Small intestine (tissue), 7 donors: Measurements from ENCODE around the gene KLHL26. TPM values are rescaled to one million over a fixed set of nuclear protein-coding genes. Genes with fewer than 3 reads are reported as not detected.

Source experiments
- DNase-seq, 2 donors: peaks; one replicate each; pipeline versions ENCODE4 v3.0.0 to v3.0.0-alpha.2; 2013
- FAIRE-seq: peaks from 2 replicates; lab custom pipeline; 2012; peaks lifted over from hg19 to GRCh38; lab: Jason Lieb, UNC
- H3K27ac ChIP-seq, 3 donors: one replicate each; pipeline ENCODE4 v1.5.1; 2013; ENCODE audit warnings: low read length in 2 of 3, mild to moderate bottlenecking in 2 of 3, control low read depth in 1 of 3, inconsistent platforms in 1 of 3, low read depth in 1 of 3, moderate library complexity in 1 of 3
- H3K27me3 ChIP-seq, 3 donors: one replicate each; pipeline ENCODE4 v1.6.1; 2013; ENCODE audit warnings: low read length in 3 of 3, inconsistent platforms in 1 of 3; ENCODE audit not compliant: control insufficient read depth in 3 of 3, insufficient read depth in 3 of 3
- H3K36me3 ChIP-seq, 3 donors: one replicate each; pipeline ENCODE4 v1.6.1; 2013; ENCODE audit warnings: low read length in 3 of 3, inconsistent platforms in 1 of 3, low read depth in 1 of 3, mild to moderate bottlenecking in 1 of 3, moderate library complexity in 1 of 3; ENCODE audit not compliant: control insufficient read depth in 3 of 3, insufficient read depth in 2 of 3
- H3K4me1 ChIP-seq, 3 donors: one replicate each; pipeline ENCODE4 v1.6.1; 2013; ENCODE audit warnings: low read length in 2 of 3, inconsistent platforms in 1 of 3, low read depth in 1 of 3, mild to moderate bottlenecking in 1 of 3, moderate library complexity in 1 of 3; ENCODE audit not compliant: control insufficient read depth in 3 of 3, insufficient read depth in 2 of 3
- H3K4me3 ChIP-seq, 3 donors: one replicate each; pipeline ENCODE4 v1.5.1; 2013; ENCODE audit warnings: low read length in 3 of 3, control low read depth in 1 of 3, inconsistent platforms in 1 of 3, low read depth in 1 of 3, mild to moderate bottlenecking in 1 of 3, moderate library complexity in 1 of 3
- H3K9me3 ChIP-seq, 2 donors: one replicate each; pipeline ENCODE4 v1.6.1; 2013; ENCODE audit warnings: low read depth in 1 of 2, low read length in 1 of 2; ENCODE audit not compliant: control insufficient read depth in 2 of 2, insufficient read depth in 1 of 2
- WGBS, 3 donors: extraction: QIAGEN DNeasy Blood & Tissue Kit; methylation state at CpG; one replicate each; pipeline ENCODE4 v1.1.7; 2013; 5-methylcytosine and 5-hydroxymethylcytosine counted together
- polyA plus RNA-seq, 4 donors: library from polyadenylated mRNA; stranded (reverse) in 3 of 4; unstranded in 1 of 4; fragments of 200-250 nt in 3 of 4; fragments of 120-200 nt in 1 of 4; gene quantifications; one replicate each; pipeline versions ENCODE4 v1.2.1 to v1.2.3, GENCODE V29; 2013
- donor health status: healthy with polysubstance abuse.
- donor health status: control.
- donor health status: control.
- donor health status: Bipolar disorder and iron deficiency.
- donor health status: healthy.

KLHL26 gene
- polyA plus RNA-seq, 4 donors: 1.6 to 5.2 (median 3.5) TPM

- Histone ChIP-seq H3K27ac (no peak overlapping the region), H3K4me1 (no peaks in the 10 kb centered on the region), H3K27me3 (no peaks in the 10 kb centered on the region), H3K4me3 (no peak overlapping the region), H3K9me3 (peaks cover 0 to 1% of the 10 kb centered on the region in 2 donors), H3K36me3 (peaks cover 0 to 71% (median 5%) of the 10 kb centered on the region in 3 donors)
- 97 to 98% (median 97%) methylated on average over 55 of the region's 55 CpGs for WGBS, 3 donors
- no peak for FAIRE-seq
- DNase-seq: no peak
Measured at GRCh38 chr19:18667531-18668251, 30.9 kb downstream of the KLHL26 start.

DNA sequence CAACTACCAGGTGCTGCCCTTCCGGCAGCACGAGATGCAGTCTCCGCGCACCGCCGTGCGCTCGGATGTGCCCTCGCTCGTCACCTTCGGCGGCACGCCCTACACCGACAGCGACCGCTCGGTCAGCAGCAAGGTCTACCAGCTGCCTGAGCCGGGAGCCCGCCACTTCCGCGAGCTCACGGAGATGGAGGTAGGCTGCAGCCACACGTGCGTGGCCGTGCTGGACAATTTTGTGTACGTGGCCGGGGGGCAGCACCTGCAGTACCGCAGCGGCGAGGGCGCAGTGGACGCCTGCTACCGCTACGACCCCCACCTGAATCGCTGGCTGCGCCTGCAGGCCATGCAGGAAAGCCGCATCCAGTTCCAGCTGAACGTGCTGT lies 31.4 kb downstream of the KLHL26 start:
- no peak for DNase-seq
- no peak overlapping the region for H3K27ac ChIP-seq
- WGBS, 3 donors: 97 to 98% (median 98%) methylated on average over 38 of the region's 38 CpGs
- no peaks in the 10 kb centered on the region for H3K4me1 ChIP-seq
- no peak overlapping the region for H3K4me3 ChIP-seq
- FAIRE-seq: no peak
- H3K36me3 ChIP-seq: peaks cover 0 to 71% (median 5%) of the 10 kb centered on the region in 3 donors
- H3K27me3 ChIP-seq: no peaks in the 10 kb centered on the region
- H3K9me3 ChIP-seq: peaks cover 0 to 3% of the 10 kb centered on the region in 2 donors

DNA sequence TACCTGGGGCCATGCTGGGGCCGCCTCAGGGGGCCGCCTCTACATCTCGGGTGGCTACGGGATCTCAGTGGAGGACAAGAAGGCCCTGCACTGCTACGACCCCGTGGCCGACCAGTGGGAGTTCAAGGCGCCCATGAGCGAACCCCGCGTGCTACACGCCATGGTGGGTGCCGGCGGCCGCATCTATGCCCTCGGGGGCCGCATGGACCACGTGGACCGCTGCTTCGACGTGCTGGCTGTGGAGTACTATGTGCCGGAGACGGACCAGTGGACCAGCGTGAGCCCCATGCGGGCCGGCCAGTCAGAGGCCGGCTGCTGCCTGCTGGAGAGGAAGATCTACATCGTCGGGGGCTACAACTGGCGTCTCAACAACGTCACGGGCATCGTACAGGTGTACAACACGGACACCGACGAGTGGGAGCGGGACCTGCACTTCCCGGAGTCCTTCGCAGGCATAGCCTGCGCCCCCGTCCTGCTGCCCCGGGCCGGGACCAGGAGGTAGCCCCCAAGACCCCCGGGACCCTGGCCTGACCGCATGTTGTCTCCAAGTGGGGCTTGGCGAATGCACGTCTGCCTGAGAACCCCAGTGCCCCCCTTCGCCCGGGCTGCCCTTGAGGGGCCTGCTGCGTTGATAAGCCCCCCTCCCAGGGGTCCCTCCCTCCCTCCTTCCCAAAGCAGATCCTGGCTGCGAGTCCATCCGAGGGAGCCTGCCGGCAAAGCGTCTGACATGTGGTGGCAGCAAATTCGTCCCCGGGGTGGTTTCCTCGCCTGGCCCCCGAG lies 32.1 kb downstream of the KLHL26 start:
- H3K27ac ChIP-seq: no peak overlapping the region
- H3K36me3 ChIP-seq: peaks cover 0 to 71% (median 5%) of the 10 kb centered on the region in 3 donors
- peaks cover 0 to 3% of the 10 kb centered on the region in 2 donors for H3K9me3 ChIP-seq
- no peak for FAIRE-seq
- H3K4me3 ChIP-seq: no peak overlapping the region
- no peak for DNase-seq
- no peaks in the 10 kb centered on the region for H3K27me3 ChIP-seq
- H3K4me1 ChIP-seq: no peaks in the 10 kb centered on the region
- WGBS, 3 donors: 94 to 97% (median 97%) methylated on average over 55 to 58 of the region's 58 CpGs

DNA sequence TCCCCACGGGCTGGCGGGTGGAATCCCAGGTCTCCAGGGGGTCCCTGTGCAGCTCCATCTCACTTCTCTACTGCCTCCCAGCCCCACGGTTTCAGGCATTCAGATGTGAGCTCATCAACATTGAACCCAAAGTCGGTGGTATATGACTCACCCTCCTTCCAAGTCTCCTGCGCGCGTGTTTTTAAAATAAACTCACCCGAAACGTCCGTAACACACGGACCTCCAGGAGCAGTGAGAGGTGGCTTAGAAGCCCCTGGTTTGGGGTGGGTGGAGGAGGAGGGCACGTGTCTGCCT lies 32.6 kb downstream of the KLHL26 start:
- DNase-seq: no peak
- 89 to 91% (median 90%) methylated on average over 12 of the region's 12 CpGs for WGBS, 3 donors
- Histone ChIP-seq H3K4me1 (no peaks in the 10 kb centered on the region), H3K9me3 (peaks cover 0 to 3% of the 10 kb centered on the region in 2 donors), H3K36me3 (peaks cover 0 to 66% (median 5%) of the 10 kb centered on the region in 3 donors), H3K27ac (no peak overlapping the region), H3K4me3 (no peak overlapping the region), H3K27me3 (no peaks in the 10 kb centered on the region)
- no peak for FAIRE-seq

GRCh38 chr19:18669883-18670282 lies 33.1 kb downstream of the KLHL26 start:
- DNase-seq (no peak), FAIRE-seq (no peak)
- Histone ChIP-seq H3K4me3 (no peak overlapping the region), H3K36me3 (peaks cover 0 to 64% (median 5%) of the 10 kb centered on the region in 3 donors), H3K4me1 (no peaks in the 10 kb centered on the region), H3K9me3 (peaks cover 0 to 3% of the 10 kb centered on the region in 2 donors), H3K27me3 (no peaks in the 10 kb centered on the region), H3K27ac (no peak overlapping the region)
- 83 to 92% (median 84%) methylated on average over 11 of the region's 11 CpGs for WGBS, 3 donors

- peaks cover 0 to 61% (median 5%) of the 10 kb centered on the region in 3 donors for H3K36me3 ChIP-seq
- H3K27ac ChIP-seq: no peak overlapping the region
- WGBS, 3 donors: 86 to 89% (median 89%) methylated on average over 13 of the region's 13 CpGs
- peaks cover 0 to 3% of the 10 kb centered on the region in 2 donors for H3K9me3 ChIP-seq
- no peaks in the 10 kb centered on the region for H3K27me3 ChIP-seq
- FAIRE-seq (no peak), DNase-seq (no peak)
- no peaks in the 10 kb centered on the region for H3K4me1 ChIP-seq
- no peak overlapping the region for H3K4me3 ChIP-seq
Measured at GRCh38 chr19:18670312-18670711, 33.5 kb downstream of the KLHL26 start.

GRCh38 chr19:18671303-18672043 lies 34.6 kb downstream of the KLHL26 start:
- Histone ChIP-seq H3K4me1 (no peaks in the 10 kb centered on the region), H3K4me3 (no peak overlapping the region), H3K9me3 (peaks cover 0 to 3% of the 10 kb centered on the region in 2 donors), H3K36me3 (peaks cover 0 to 52% (median 5%) of the 10 kb centered on the region in 3 donors), H3K27ac (no peak overlapping the region), H3K27me3 (no peaks in the 10 kb centered on the region)
- 90 to 92% (median 90%) methylated on average over 35 of the region's 35 CpGs for WGBS, 3 donors
- FAIRE-seq: no peak
- DNase-seq: no peak

- FAIRE-seq (no peak), DNase-seq (no peak)
- 85 to 90% (median 88%) methylated on average over 23 to 24 of the region's 24 CpGs for WGBS, 3 donors
- Histone ChIP-seq H3K27me3 (no peaks in the 10 kb centered on the region), H3K4me3 (no peak overlapping the region), H3K36me3 (peaks cover 0 to 47% (median 5%) of the 10 kb centered on the region in 3 donors), H3K27ac (no peak overlapping the region), H3K4me1 (no peaks in the 10 kb centered on the region), H3K9me3 (peaks cover 0 to 3% of the 10 kb centered on the region in 2 donors)
Measured at GRCh38 chr19:18672044-18672451, 35.2 kb downstream of the KLHL26 start.
